Psoas muscle (tissue), 8 donors: ENCODE measurements around the gene CAMKMT. TPM values are rescaled to one million over a fixed set of nuclear protein-coding genes. Genes with fewer than 3 reads are reported as not detected.

ENCODE experiments used
- ATAC-seq, 4 donors: fragments of 200-7000 bp; cut with Tn5 transposase; one replicate each; pipeline ENCODE4 v1.9.1; 2020; ENCODE audit warnings: moderate library complexity in 3 of 4, mild to moderate bottlenecking in 2 of 4
- DNase-seq, 2 donors: peaks; one replicate each; pipeline ENCODE4 v3.0.0-alpha.2; 2020
- H3K27ac ChIP-seq: fragments of 200-600 bp; one replicate; pipeline ENCODE4 v1.8.0; 2022
- H3K27me3 ChIP-seq, 3 donors: fragments of 200-600 bp in 1 of 3; one replicate each; pipeline versions ENCODE4 v1.6.1 to v1.8.0; 2013 to 2022; ENCODE audit warnings: low read length in 2 of 3, mild to moderate bottlenecking in 2 of 3, moderate library complexity in 1 of 3; ENCODE audit not compliant: insufficient read depth in 3 of 3
- H3K36me3 ChIP-seq, 2 donors: fragments of 200-600 bp in 1 of 2; one replicate each; pipeline versions ENCODE4 v1.6.1 to v1.8.0; 2013 to 2022; ENCODE audit warnings: low read depth in 1 of 2, mild to moderate bottlenecking in 1 of 2, moderate library complexity in 1 of 2; ENCODE audit not compliant: insufficient read depth in 1 of 2
- H3K4me1 ChIP-seq: fragments of 200-600 bp; one replicate; pipeline ENCODE4 v1.8.0; 2022
- H3K4me3 ChIP-seq: fragments of 200-600 bp; one replicate; pipeline ENCODE4 v1.8.0; 2022; ENCODE audit warnings: mild to moderate bottlenecking
- H3K9me3 ChIP-seq: fragments of 200-600 bp; one replicate; pipeline ENCODE4 v1.8.0; 2022
- CTCF ChIP-seq: fragments of 200-600 bp; IDR thresholded peaks from one replicate; pipeline ENCODE4 v1.8.0; 2022; ENCODE audit warnings: antibody characterized with exemption
- WGBS, 3 donors: extraction: QIAGEN DNeasy Blood & Tissue Kit; methylation state at CpG; one replicate each; pipeline versions ENCODE4 v1.1.6 to v1.1.7; 2013; 5-methylcytosine and 5-hydroxymethylcytosine counted together
- intact Hi-C, 2 donors: fragments of 100-400 bp; cut with DNase I; formaldehyde crosslinking; loops; one replicate each; pipeline versions ENCODE4 v1.11.0 to v1.14.2; 2022
- polyA plus RNA-seq, 3 donors: library from polyadenylated mRNA; stranded (reverse); fragments of 200-250 nt; gene quantifications; one replicate each; pipeline ENCODE4 v1.2.3, GENCODE V29; 2013
- total RNA-seq, 4 donors: library from RNA; stranded (reverse); fragmentation: NEBNext Ultra II Directional in 2 of 4; extraction: Animal tissue kit (Norgen Biotek cat#: 25700) in 2 of 4; gene quantifications; one replicate each; pipeline versions ENCODE4 v1.2.1 to v1.2.4, GENCODE V29; 2021 to 2023
- donor health status: healthy with polysubstance abuse.
- donor health status: DM: no; HTN: no; CAD: no; lungs with moderate emphysema.
- donor health status: Bipolar disorder and iron deficiency.
- donor health status: healthy.
- donor health status: DM: yes; HTN: yes; CAD: no.
- donor health status: DM: no; HTN: no; CAD: no.
- donor health status: DM: no; HTN: no; CAD: no.
- donor health status: DM: yes; HTN: yes; CAD: no.

The CAMKMT gene
- total and polyA plus RNA-seq, 7 donors: 2.8 to 7.3 (median 4.5) TPM

GRCh38 chr2:44759823-44760222 is 398.1 kb downstream of the CAMKMT start:
- ATAC-seq: no peak

GRCh38 chr2:44763275-44763782 is 401.6 kb downstream of the CAMKMT start:
- ATAC-seq: no peak
- Histone ChIP-seq H3K4me3 (no peak overlapping the region), H3K27me3 (peaks cover 0 to 5% (median 0%) of the 10 kb centered on the region in 3 donors), H3K27ac (no peak overlapping the region), H3K4me1 (no peaks in the 10 kb centered on the region), H3K9me3 (no peaks in the 10 kb centered on the region), H3K36me3 (no peaks in the 10 kb centered on the region)
- intact Hi-C loops: no loop called here
- DNase-seq: no peak
- no peak for TF ChIP-seq CTCF
- 63 to 69% (median 69%) methylated on average over 8 of the region's 8 CpGs for WGBS, 3 donors

More at GRCh38 chr2:44759823-44760222, 398.1 kb downstream of the CAMKMT start:
- 88 to 93% (median 92%) methylated on average over 5 of the region's 5 CpGs for WGBS, 3 donors
- Histone ChIP-seq H3K9me3 (no peaks in the 10 kb centered on the region), H3K27me3 (no peaks in the 10 kb centered on the region), H3K27ac (no peak overlapping the region), H3K4me1 (no peaks in the 10 kb centered on the region), H3K36me3 (no peaks in the 10 kb centered on the region), H3K4me3 (no peak overlapping the region)
- DNase-seq: no peak
- no peak for TF ChIP-seq CTCF
- intact Hi-C loops: no loop called here

GRCh38 chr2:44766220-44766619 is 404.5 kb downstream of the CAMKMT start:
- no peak for DNase-seq
- TF ChIP-seq CTCF: no peak
- intact Hi-C loops: no loop called here
- no peak overlapping the region for H3K4me3 ChIP-seq
- no peaks in the 10 kb centered on the region for H3K36me3 ChIP-seq
- 92% methylated on average over 5 of the region's 5 CpGs for WGBS, 3 donors
- no peaks in the 10 kb centered on the region for H3K9me3 ChIP-seq
- ATAC-seq: no peak
- no peaks in the 10 kb centered on the region for H3K4me1 ChIP-seq
- H3K27ac ChIP-seq: no peak overlapping the region
- peaks cover 0 to 10% (median 0%) of the 10 kb centered on the region in 3 donors for H3K27me3 ChIP-seq

- TF ChIP-seq CTCF: no peak
- no peaks in the 10 kb centered on the region for H3K4me1 ChIP-seq
- no peaks in the 10 kb centered on the region for H3K36me3 ChIP-seq
- 93 to 98% (median 98%) methylated on average over 1 of the region's 1 CpG for WGBS, 3 donors
- intact Hi-C loops: no loop called here
- peaks cover 0 to 10% (median 0%) of the 10 kb centered on the region in 3 donors for H3K27me3 ChIP-seq
- no peak overlapping the region for H3K4me3 ChIP-seq
- ATAC-seq (no peak), DNase-seq (no peak)
- H3K27ac ChIP-seq: no peak overlapping the region
- no peaks in the 10 kb centered on the region for H3K9me3 ChIP-seq
These were observed 405.0 kb downstream of the CAMKMT start for GRCh38 chr2:44766777-44767176.

- WGBS, 3 donors: 73 to 83% (median 74%) methylated on average over 8 of the region's 8 CpGs
- intact Hi-C loops: no loop called here
- Histone ChIP-seq H3K27me3 (peaks cover 0 to 10% (median 0%) of the 10 kb centered on the region in 3 donors), H3K36me3 (no peaks in the 10 kb centered on the region), H3K4me1 (no peaks in the 10 kb centered on the region), H3K27ac (no peak overlapping the region), H3K9me3 (no peaks in the 10 kb centered on the region), H3K4me3 (no peak overlapping the region)
- ATAC-seq: no peak
- no peak for DNase-seq
- no peak for TF ChIP-seq CTCF
These were observed 405.9 kb downstream of the CAMKMT start for GRCh38 chr2:44767691-44768090.
